Measurements from ENCODE around the gene IWS1. TPM values are rescaled to one million over a fixed set of nuclear protein-coding genes. Genes with fewer than 3 reads are reported as not detected.

The IWS1 gene
- total and polyA plus RNA-seq, 9 of the 15 experiments (the other 6 are each of a cell fraction or from before 2014, with no cell fraction given): 20.8 to 67.2 (median 46.6) TPM

GRCh38 chr2:127508631-127509034 is 17.7 kb downstream of the IWS1 start (continued):
- TF ChIP-seq ID3 (CRISPR knock-in tag; IDR thresholded peaks at IDR 0.05) (no peak), ID3 (tag; IDR thresholded peaks at IDR 0.05) (no peak), MCM3 (IDR thresholded peaks at IDR 0.05) (no peak), GTF3C2 (IDR thresholded peaks at IDR 0.05; ENCODE audit: borderline replicate concordance, extremely low read depth, insufficient read length) (no peak), HSF4 (CRISPR knock-in tag; IDR thresholded peaks at IDR 0.05; ENCODE audit: borderline replicate concordance) (no peak), FOSL1 (tag; conservative IDR thresholded peaks at IDR 0.05) (peak; percentile 75), ZNF668 (CRISPR knock-in tag; IDR thresholded peaks at IDR 0.05) (no peak), ZNF354B (CRISPR knock-in tag; IDR thresholded peaks at IDR 0.05) (no peak), ZBTB8A (IDR thresholded peaks at IDR 0.05; ENCODE audit: partially characterized antibody) (no peak), FOXK2 (conservative IDR thresholded peaks at IDR 0.05 in 1 of 2, IDR thresholded peaks at IDR 0.05 in 1 of 2; ENCODE audit: low read depth in 2 of 2) (no peak), CBX5 (IDR thresholded peaks at IDR 0.05; ENCODE audit: borderline replicate concordance, low read depth) (no peak), CREB5 (CRISPR knock-in tag; IDR thresholded peaks at IDR 0.05) (no peak), JUND (IDR thresholded peaks at IDR 0.05; ENCODE audit: borderline replicate concordance, low read depth, low read length) (peak; percentile 39; the same call in 1 of the 2 replicates), JUND (tag; IDR thresholded peaks at IDR 0.05; ENCODE audit: borderline replicate concordance, low read depth, low read length) (no peak; the same call in 2 of the 3 replicates), MAFG (tag; conservative IDR thresholded peaks at IDR 0.05) (peak; percentile 86), ZNF165 (CRISPR knock-in tag; IDR thresholded peaks at IDR 0.05; ENCODE audit: borderline replicate concordance) (no peak), SPI1 (IDR thresholded peaks at IDR 0.05; ENCODE audit: borderline replicate concordance, low read depth, low read length) (peak; percentile 70; the same call in 1 of the 2 replicates), PREB (CRISPR knock-in tag; IDR thresholded peaks at IDR 0.05) (no peak), TAF7 (tag; IDR thresholded peaks at IDR 0.05) (no peak), ZHX1 (conservative IDR thresholded peaks at IDR 0.05; ENCODE audit: low read length) (no peak), SMAD1 (IDR thresholded peaks at IDR 0.05; ENCODE audit: low read depth, low read length, partially characterized antibody) (no peak)
